WTC11 (cell line): ENCODE data around the gene NAA16.

Experiments
- SMAD3 ChIP-seq: sonication (generic); formaldehyde crosslinking; IDR thresholded peaks from 2 replicates; pipeline ENCODE4 v1.8.0; 2022; ENCODE audit warnings: missing genetic modification reagents, mild to moderate bottlenecking, borderline replicate concordance
- ZNF232 ChIP-seq: sonication (generic); formaldehyde crosslinking; IDR thresholded peaks from 2 replicates; pipeline ENCODE4 v1.8.0; 2022; ENCODE audit warnings: mild to moderate bottlenecking, missing genetic modification reagents
- TF ChIP-seq, protein P1 (sequence below): fragments of 200-600 bp; IDR thresholded peaks from 2 replicates; pipeline ENCODE4 v1.8.0; 2022; ENCODE audit warnings: antibody characterized with exemption
- TF ChIP-seq, protein P2 (sequence below): sonication (generic); formaldehyde crosslinking; IDR thresholded peaks from 2 replicates; pipeline ENCODE4 v1.8.0; 2022; ENCODE audit warnings: mild to moderate bottlenecking, missing genetic modification reagents
- TF ChIP-seq, protein P3 (sequence below): sonication (generic); formaldehyde crosslinking; IDR thresholded peaks from 2 replicates; pipeline ENCODE4 v1.8.1; 2023; ENCODE audit warnings: mild to moderate bottlenecking, missing genetic modification reagents, borderline replicate concordance

DNA sequence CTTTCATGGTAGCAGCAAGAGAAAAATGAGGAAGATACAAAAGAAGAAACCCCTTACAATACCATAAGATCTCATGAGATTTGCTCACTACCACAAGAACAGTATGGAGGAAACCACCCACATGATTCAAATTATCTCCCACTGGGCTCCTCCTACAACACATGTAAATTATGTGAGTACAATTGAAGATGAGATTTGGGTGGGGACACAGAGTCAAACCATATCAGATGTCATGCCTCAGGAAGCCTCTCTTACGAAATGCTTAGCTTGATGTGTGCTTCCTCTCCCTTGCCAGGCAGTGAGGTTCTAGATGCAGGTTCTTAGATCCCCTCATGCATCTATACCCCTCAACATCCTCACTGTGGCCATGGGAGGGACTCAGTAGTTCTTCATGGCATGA is 83.1 kb downstream of the NAA16 start:
- TF ChIP-seq, protein P1, sequence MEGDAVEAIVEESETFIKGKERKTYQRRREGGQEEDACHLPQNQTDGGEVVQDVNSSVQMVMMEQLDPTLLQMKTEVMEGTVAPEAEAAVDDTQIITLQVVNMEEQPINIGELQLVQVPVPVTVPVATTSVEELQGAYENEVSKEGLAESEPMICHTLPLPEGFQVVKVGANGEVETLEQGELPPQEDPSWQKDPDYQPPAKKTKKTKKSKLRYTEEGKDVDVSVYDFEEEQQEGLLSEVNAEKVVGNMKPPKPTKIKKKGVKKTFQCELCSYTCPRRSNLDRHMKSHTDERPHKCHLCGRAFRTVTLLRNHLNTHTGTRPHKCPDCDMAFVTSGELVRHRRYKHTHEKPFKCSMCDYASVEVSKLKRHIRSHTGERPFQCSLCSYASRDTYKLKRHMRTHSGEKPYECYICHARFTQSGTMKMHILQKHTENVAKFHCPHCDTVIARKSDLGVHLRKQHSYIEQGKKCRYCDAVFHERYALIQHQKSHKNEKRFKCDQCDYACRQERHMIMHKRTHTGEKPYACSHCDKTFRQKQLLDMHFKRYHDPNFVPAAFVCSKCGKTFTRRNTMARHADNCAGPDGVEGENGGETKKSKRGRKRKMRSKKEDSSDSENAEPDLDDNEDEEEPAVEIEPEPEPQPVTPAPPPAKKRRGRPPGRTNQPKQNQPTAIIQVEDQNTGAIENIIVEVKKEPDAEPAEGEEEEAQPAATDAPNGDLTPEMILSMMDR = no peak
- TF ChIP-seq SMAD3 (CRISPR knock-in tag) (no peak), ZNF232 (CRISPR knock-in tag) (no peak)
- TF ChIP-seq, protein P2, sequence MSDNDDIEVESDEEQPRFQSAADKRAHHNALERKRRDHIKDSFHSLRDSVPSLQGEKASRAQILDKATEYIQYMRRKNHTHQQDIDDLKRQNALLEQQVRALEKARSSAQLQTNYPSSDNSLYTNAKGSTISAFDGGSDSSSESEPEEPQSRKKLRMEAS (CRISPR knock-in tag) = no peak
- TF ChIP-seq, protein P3, sequence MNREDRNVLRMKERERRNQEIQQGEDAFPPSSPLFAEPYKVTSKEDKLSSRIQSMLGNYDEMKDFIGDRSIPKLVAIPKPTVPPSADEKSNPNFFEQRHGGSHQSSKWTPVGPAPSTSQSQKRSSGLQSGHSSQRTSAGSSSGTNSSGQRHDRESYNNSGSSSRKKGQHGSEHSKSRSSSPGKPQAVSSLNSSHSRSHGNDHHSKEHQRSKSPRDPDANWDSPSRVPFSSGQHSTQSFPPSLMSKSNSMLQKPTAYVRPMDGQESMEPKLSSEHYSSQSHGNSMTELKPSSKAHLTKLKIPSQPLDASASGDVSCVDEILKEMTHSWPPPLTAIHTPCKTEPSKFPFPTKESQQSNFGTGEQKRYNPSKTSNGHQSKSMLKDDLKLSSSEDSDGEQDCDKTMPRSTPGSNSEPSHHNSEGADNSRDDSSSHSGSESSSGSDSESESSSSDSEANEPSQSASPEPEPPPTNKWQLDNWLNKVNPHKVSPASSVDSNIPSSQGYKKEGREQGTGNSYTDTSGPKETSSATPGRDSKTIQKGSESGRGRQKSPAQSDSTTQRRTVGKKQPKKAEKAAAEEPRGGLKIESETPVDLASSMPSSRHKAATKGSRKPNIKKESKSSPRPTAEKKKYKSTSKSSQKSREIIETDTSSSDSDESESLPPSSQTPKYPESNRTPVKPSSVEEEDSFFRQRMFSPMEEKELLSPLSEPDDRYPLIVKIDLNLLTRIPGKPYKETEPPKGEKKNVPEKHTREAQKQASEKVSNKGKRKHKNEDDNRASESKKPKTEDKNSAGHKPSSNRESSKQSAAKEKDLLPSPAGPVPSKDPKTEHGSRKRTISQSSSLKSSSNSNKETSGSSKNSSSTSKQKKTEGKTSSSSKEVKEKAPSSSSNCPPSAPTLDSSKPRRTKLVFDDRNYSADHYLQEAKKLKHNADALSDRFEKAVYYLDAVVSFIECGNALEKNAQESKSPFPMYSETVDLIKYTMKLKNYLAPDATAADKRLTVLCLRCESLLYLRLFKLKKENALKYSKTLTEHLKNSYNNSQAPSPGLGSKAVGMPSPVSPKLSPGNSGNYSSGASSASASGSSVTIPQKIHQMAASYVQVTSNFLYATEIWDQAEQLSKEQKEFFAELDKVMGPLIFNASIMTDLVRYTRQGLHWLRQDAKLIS (CRISPR knock-in tag) = no peak
